Measurements from ENCODE around the gene AVEN. TPM values are rescaled to one million over a fixed set of nuclear protein-coding genes. Genes with fewer than 3 reads are reported as not detected.

AVEN gene
- total and polyA plus RNA-seq, 2 experiments from 2014 or later, result 7.7 to 10.3 TPM

GRCh38 chr15:33915571-33916407 is 123.2 kb downstream of the AVEN start:
- H3K4me3 Mint-ChIP-seq, result no peak overlapping the region
- Histone ChIP-seq H3K9me2 (ENCODE audit: insufficient read depth) (peaks cover 8% of the 10 kb centered on the region; the same call in 1 of the 2 replicates), H3F3A (replicated peaks; ENCODE audit: low read depth) (no peaks in the 10 kb centered on the region), H3K27ac (ENCODE audit: low read depth) (no peak overlapping the region), H3K79me2 (replicated peaks; ENCODE audit: insufficient read depth) (no peaks in the 10 kb centered on the region), H3K4me1 (ENCODE audit: insufficient read depth) (0 out of 2 replicates have a peak, but pooled peaks cover 4% of the 10 kb centered on the region), H3K4me3 (no peak overlapping the region), H4K20me1 (replicated peaks; ENCODE audit: insufficient read depth) (no peaks in the 10 kb centered on the region), H2AFZ (no peak overlapping the region), H3K36me3 (ENCODE audit: insufficient read depth) (no peaks in the 10 kb centered on the region), H3K27me3 (ENCODE audit: insufficient read depth) (no peaks in the 10 kb centered on the region), H3K4me2 (no peak overlapping the region)
- no peaks in the 10 kb centered on the region for H3K9me3 Mint-ChIP-seq
- H3K27ac Mint-ChIP-seq, result peak overlapping the region; percentile 88
- ATAC-seq (peak; percentile 82), DNase-seq (ENCODE audit: low spot score) (peak; percentile 16)
- H3K4me1 Mint-ChIP-seq, result peaks cover 16% of the 10 kb centered on the region
- no peaks in the 10 kb centered on the region for H3K36me3 Mint-ChIP-seq (ENCODE audit: low read depth)
- no peak for TF ChIP-seq EZH2phosphoT487 (IDR thresholded peaks at IDR 0.05; ENCODE audit: unreplicated experiment)
- peaks cover 2% of the 10 kb centered on the region for H3K27me3 Mint-ChIP-seq (ENCODE audit: insufficient read depth, low read depth, poor library complexity)

DNA sequence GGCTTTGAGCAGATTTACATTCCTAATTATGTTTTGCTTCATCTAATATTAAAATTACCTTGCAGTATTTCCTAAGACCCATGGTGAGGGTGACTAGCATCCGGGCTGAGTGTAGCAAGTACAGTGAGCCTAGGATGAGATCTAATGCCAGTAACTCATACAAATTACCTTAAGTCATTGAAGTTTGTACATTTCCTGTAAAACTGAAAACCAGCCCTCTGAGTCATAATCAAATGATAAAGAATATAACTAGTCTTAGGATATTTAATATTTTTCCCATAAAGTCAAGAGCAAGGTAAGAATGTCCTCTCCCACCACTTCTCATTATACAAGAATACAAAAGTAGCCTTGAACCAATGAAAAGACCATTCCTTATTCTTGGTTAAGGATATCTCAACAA is 125.5 kb downstream of the AVEN start:
- no peaks in the 10 kb centered on the region for H4K20me1 ChIP-seq (replicated peaks; ENCODE audit: insufficient read depth)
- no peaks in the 10 kb centered on the region for H3K36me3 ChIP-seq (ENCODE audit: insufficient read depth)
- Mint-ChIP-seq H3K36me3 (ENCODE audit: low read depth) (no peaks in the 10 kb centered on the region), H3K9me3 (no peaks in the 10 kb centered on the region), H3K27me3 (ENCODE audit: insufficient read depth, low read depth, poor library complexity) (no peaks in the 10 kb centered on the region), H3K4me1 (peaks cover 27% of the 10 kb centered on the region), H3K4me3 (no peak overlapping the region), H3K27ac (no peak overlapping the region)
- peaks cover 8% of the 10 kb centered on the region; the same call in 1 of the 2 replicates for H3K9me2 ChIP-seq (ENCODE audit: insufficient read depth)
- no peaks in the 10 kb centered on the region for H3F3A ChIP-seq (replicated peaks; ENCODE audit: low read depth)
- ATAC-seq (no peak), DNase-seq (ENCODE audit: low spot score) (no peak)
- no peak overlapping the region for H3K27ac ChIP-seq (ENCODE audit: low read depth)
- no peak overlapping the region for H3K4me3 ChIP-seq
- H2AFZ ChIP-seq, result no peak overlapping the region
- H3K4me1 ChIP-seq (ENCODE audit: insufficient read depth), result peaks cover 17% of the 10 kb centered on the region; the same call in 1 of the 2 replicates
- H3K79me2 ChIP-seq (replicated peaks; ENCODE audit: insufficient read depth), result no peaks in the 10 kb centered on the region
- H3K4me2 ChIP-seq, result no peak overlapping the region
- H3K27me3 ChIP-seq (ENCODE audit: insufficient read depth), result no peaks in the 10 kb centered on the region
- no peak for TF ChIP-seq ZNF462 (CRISPR knock-in tag; IDR thresholded peaks at IDR 0.05)
- TF ChIP-seq JUNB (IDR thresholded peaks at IDR 0.05; ENCODE audit: unreplicated experiment), result no peak
- TF ChIP-seq, protein P1, sequence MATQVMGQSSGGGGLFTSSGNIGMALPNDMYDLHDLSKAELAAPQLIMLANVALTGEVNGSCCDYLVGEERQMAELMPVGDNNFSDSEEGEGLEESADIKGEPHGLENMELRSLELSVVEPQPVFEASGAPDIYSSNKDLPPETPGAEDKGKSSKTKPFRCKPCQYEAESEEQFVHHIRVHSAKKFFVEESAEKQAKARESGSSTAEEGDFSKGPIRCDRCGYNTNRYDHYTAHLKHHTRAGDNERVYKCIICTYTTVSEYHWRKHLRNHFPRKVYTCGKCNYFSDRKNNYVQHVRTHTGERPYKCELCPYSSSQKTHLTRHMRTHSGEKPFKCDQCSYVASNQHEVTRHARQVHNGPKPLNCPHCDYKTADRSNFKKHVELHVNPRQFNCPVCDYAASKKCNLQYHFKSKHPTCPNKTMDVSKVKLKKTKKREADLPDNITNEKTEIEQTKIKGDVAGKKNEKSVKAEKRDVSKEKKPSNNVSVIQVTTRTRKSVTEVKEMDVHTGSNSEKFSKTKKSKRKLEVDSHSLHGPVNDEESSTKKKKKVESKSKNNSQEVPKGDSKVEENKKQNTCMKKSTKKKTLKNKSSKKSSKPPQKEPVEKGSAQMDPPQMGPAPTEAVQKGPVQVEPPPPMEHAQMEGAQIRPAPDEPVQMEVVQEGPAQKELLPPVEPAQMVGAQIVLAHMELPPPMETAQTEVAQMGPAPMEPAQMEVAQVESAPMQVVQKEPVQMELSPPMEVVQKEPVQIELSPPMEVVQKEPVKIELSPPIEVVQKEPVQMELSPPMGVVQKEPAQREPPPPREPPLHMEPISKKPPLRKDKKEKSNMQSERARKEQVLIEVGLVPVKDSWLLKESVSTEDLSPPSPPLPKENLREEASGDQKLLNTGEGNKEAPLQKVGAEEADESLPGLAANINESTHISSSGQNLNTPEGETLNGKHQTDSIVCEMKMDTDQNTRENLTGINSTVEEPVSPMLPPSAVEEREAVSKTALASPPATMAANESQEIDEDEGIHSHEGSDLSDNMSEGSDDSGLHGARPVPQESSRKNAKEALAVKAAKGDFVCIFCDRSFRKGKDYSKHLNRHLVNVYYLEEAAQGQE (IDR thresholded peaks at IDR 0.05; ENCODE audit: unreplicated experiment), result no peak
- TF ChIP-seq CREB1 (CRISPR knock-in tag; IDR thresholded peaks at IDR 0.05; ENCODE audit: low read depth), result no peak
- TF ChIP-seq ETS1 (IDR thresholded peaks at IDR 0.05), result no peak
- no peak for TF ChIP-seq EZH2 (IDR thresholded peaks at IDR 0.05; ENCODE audit: low read depth, unreplicated experiment)
- TF ChIP-seq ZNF331 (CRISPR knock-in tag; IDR thresholded peaks at IDR 0.05; ENCODE audit: low read depth), result no peak
- no peak for TF ChIP-seq EZH2phosphoT487 (IDR thresholded peaks at IDR 0.05; ENCODE audit: unreplicated experiment)
- TF ChIP-seq STAT1 (IDR thresholded peaks at IDR 0.05; ENCODE audit: unreplicated experiment), result no peak
- no peak for TF ChIP-seq NANOG (IDR thresholded peaks at IDR 0.05; ENCODE audit: borderline replicate concordance)

Data from GM23338 (cell line).